NB4 (cell line): ENCODE data around the gene NFASC.

Experiments
- CTCF ChIP-seq: IDR thresholded peaks from one replicate; pipeline ENCODE4 v1.5.1; 2012; ENCODE audit warnings: low read depth, low read length
- POLR2A ChIP-seq: IDR thresholded peaks from 2 replicates; pipeline ENCODE4 v1.6.1; 2011; ENCODE audit warnings: mild to moderate bottlenecking; ENCODE audit not compliant: insufficient read length; ENCODE audit errors: extremely low read depth

GRCh38 chr1:205047764-205048231 lies 177.1 kb downstream of the NFASC start:
- TF ChIP-seq CTCF, result no peak
- no peak for TF ChIP-seq POLR2A
